Spleen (tissue), 11 donors: ENCODE measurements around the gene PARVB. TPM values are rescaled to one million over a fixed set of nuclear protein-coding genes. Genes with fewer than 3 reads are reported as not detected.
A peak's percentile ranks its signal among the peaks of the same experiment; 100 is the strongest.

Source experiments
- DNase-seq: peaks from one replicate; pipeline ENCODE4 v3.0.0-alpha.2; 2020
- H3K27ac ChIP-seq, 8 donors: fragments of 200-600 bp; sonication (generic) in 7 of 8; 1 replicate in 4 of 8; 2 replicates in 4 of 8; pipeline versions ENCODE4 v1.5.0 to v1.8.0; 2016 to 2021; ENCODE audit warnings: inconsistent platforms in 4 of 8, mild to moderate bottlenecking in 4 of 8, moderate library complexity in 1 of 8
- H3K27me3 ChIP-seq, 7 donors: fragments of 200-600 bp; sonication (generic) in 6 of 7; replicated peaks in 1 of 7; 1 replicate in 4 of 7; 2 replicates in 3 of 7; pipeline versions ENCODE4 v1.5.0 to v1.8.0; 2016 to 2021; ENCODE audit warnings: inconsistent platforms in 3 of 7, mild to moderate bottlenecking in 1 of 7
- H3K36me3 ChIP-seq, 6 donors: fragments of 200-600 bp; sonication (generic) in 5 of 6; 1 replicate in 4 of 6; 2 replicates in 2 of 6; pipeline versions ENCODE4 v1.5.0 to v1.8.0; 2016 to 2021; ENCODE audit warnings: inconsistent platforms in 2 of 6
- H3K4me1 ChIP-seq, 6 donors: fragments of 200-600 bp; sonication (generic) in 5 of 6; 1 replicate in 3 of 6; 2 replicates in 3 of 6; pipeline versions ENCODE4 v1.5.0 to v1.8.0; 2016 to 2021; ENCODE audit warnings: inconsistent platforms in 3 of 6
- H3K4me3 ChIP-seq, 8 donors: fragments of 200-600 bp; sonication (generic) in 7 of 8; 1 replicate in 4 of 8; 2 replicates in 4 of 8; pipeline versions ENCODE4 v1.5.0 to v1.8.0; 2016 to 2021; ENCODE audit warnings: inconsistent platforms in 4 of 8, mild to moderate bottlenecking in 4 of 8, moderate library complexity in 2 of 8
- H3K9me3 ChIP-seq, 8 donors: fragments of 200-600 bp; sonication (generic) in 7 of 8; 1 replicate in 4 of 8; 2 replicates in 4 of 8; pipeline versions ENCODE4 v1.5.0 to v1.8.0; 2016 to 2021; ENCODE audit warnings: inconsistent platforms in 4 of 8
- CTCF ChIP-seq, 11 experiments: fragments of 200-600 bp in 7 of 11; fragments of 450-650 bp in 4 of 11; sonication (generic) in 4 of 11; IDR thresholded peaks in 8 of 11; conservative IDR thresholded peaks in 3 of 11; 1 replicate in 7 of 11; 2 replicates in 4 of 11; pipeline versions ENCODE4 v1.4.0 to v1.8.0; 2016 to 2021; ENCODE audit warnings: antibody characterized with exemption in 11 of 11, inconsistent platforms in 4 of 11, mild to moderate bottlenecking in 1 of 11
- POLR2A ChIP-seq, 3 donors: fragments of 450-650 bp; IDR thresholded peaks; one replicate each; pipeline ENCODE4 v1.5.1; 2017; ENCODE audit warnings: antibody characterized with exemption in 3 of 3, mild to moderate bottlenecking in 1 of 3
- POLR2AphosphoS5 ChIP-seq, 3 donors: sonication (generic); formaldehyde crosslinking; IDR thresholded peaks; one replicate each; pipeline ENCODE4 v1.5.1; 2017; ENCODE audit warnings: antibody characterized with exemption in 3 of 3
- WGBS, 5 donors: extraction: QIAGEN DNeasy Blood & Tissue Kit in 3 of 5; methylation state at CpG; one replicate each; pipeline versions ENCODE4 v1.1.5 to v1.1.7; 2013 to 2018; 5-methylcytosine and 5-hydroxymethylcytosine counted together
- intact Hi-C: fragments of 100-400 bp; cut with DNase I; formaldehyde crosslinking; loops from one replicate; pipeline ENCODE4 v1.15.0; 2023; ENCODE audit warnings: low total_unique reads
- polyA plus RNA-seq, 3 donors: library from polyadenylated mRNA; stranded (reverse); fragments of 200-250 nt; gene quantifications; one replicate each; pipeline ENCODE4 v1.2.1, GENCODE V29; 2013
- total RNA-seq, 7 donors: library from RNA; depleted of rRNA in 3 of 7; stranded (reverse); fragments of >200 nt in 3 of 7; fragmentation: NEBNext Ultra II Directional in 4 of 7; extraction: Animal tissue kit (Norgen Biotek cat#: 25700) in 4 of 7; gene quantifications; one replicate each; pipeline versions ENCODE4 v1.1.0 to v1.2.1, GENCODE V29; 2016 to 2021
- donor health status: healthy with polysubstance abuse.
- donor health status: DM: no; HTN: no; CAD: no; lungs with moderate emphysema.
- donor health status: DM: no; HTN: no; CAD: no.
- donor health status: Bipolar disorder and iron deficiency.
- donor health status: healthy.
- donor health status: DM: no; HTN: no; CAD: no.
- donor health status: DM: yes; HTN: yes; CAD: no.

The PARVB gene
- total and polyA plus RNA-seq, 10 donors = 24.0 to 61.9 (median 46.5) TPM

DNA sequence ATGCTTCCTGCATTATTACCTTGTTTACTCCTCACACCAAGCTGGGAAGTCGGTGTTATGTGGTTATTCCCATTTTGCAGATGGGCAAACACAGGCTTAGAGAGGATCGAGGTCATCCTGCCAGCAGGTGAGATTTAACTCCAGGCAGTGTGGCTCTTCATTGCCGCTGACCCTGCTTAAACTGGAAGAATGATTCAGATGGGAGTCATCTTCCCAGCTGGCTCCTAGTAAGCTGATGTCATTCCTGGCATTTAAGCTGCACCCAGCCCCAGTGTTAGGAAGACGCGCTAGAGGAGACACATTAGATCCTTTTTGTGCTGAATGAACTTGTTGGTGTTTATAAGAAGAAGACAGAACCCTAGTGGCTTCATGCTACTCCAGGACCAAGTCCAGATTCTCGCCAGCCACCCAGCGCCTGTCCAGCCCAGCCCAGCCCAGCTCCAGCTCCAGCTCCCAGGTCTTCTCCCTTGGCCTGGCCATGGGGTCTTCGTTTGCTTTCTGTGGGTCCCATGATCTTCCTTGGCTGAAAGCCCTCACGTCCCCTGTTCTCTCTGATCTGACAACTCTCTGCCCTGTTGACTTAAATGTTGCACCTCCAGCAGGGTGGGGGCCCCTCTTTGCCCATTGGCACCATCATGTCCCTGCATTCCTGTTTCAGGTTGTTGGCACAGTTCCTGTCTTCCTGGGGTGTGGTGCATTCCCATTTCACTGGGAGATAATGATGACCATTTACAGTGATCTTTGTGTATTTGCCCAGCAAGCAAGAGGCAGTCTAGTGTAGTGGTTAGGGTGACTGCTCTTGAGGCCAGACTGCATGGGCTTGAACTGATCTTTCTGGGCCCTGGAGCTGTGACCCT, 13.6 kb downstream of the PARVB start:
- Histone ChIP-seq H3K27me3 (no peaks in the 10 kb centered on the region), H3K36me3 (no peaks in the 10 kb centered on the region), H3K4me3 (no peak overlapping the region), H3K27ac (no peak overlapping the region), H3K4me1 (peaks cover 0 to 24% (median 8%) of the 10 kb centered on the region in 6 donors), H3K9me3 (no peaks in the 10 kb centered on the region)
- DNase-seq = no peak
- intact Hi-C loops = no loop called here
- WGBS, 5 donors = 72 to 92% (median 86%) methylated on average over 9 of the region's 9 CpGs
- peak in 1 of 3 donors; percentile 18 for TF ChIP-seq POLR2AphosphoS5 (IDR thresholded peaks at IDR 0.05)
- no peak for TF ChIP-seq POLR2A (IDR thresholded peaks at IDR 0.05)
- no peak for TF ChIP-seq CTCF (IDR thresholded peaks at IDR 0.05 in 8 of 11, conservative IDR thresholded peaks at IDR 0.05 in 3 of 11)

DNA sequence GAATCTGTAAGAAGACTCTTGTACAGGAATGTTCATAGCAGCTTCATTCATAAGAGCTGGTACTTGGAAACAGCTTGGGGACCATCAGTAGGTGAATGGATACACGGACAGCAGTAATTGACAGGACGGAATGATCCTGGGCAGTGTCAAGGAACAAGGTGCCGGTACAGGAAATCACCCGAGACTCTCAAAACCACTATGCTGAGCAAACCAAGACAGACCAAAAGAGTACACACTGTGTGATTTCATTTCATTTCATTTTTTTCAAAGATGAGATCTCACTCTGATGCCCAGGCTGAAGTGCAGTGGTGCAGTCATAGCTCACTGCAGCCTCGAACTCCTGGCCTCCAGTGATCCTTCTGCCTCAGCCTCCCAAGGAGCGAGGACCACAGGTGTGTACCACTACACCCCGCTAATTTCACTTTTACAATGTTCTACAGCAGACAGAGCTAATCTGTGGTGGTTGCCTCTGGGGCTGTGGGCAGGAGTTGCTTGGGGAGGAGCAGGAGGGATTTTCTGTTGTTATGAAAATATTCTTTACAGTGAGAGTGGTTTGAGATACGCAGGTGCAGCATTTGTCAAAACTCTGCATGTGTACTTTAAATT, 15.6 kb downstream of the PARVB start:
- Histone ChIP-seq H3K9me3 (no peaks in the 10 kb centered on the region), H3K27me3 (no peaks in the 10 kb centered on the region), H3K4me3 (no peak overlapping the region), H3K27ac (no peak overlapping the region), H3K36me3 (no peaks in the 10 kb centered on the region), H3K4me1 (peaks cover 0 to 40% (median 17%) of the 10 kb centered on the region in 6 donors)
- no peak for DNase-seq
- WGBS, 5 donors = 84 to 91% (median 88%) methylated on average over 8 of the region's 8 CpGs
- no peak for TF ChIP-seq POLR2A (IDR thresholded peaks at IDR 0.05)
- no peak for TF ChIP-seq CTCF (IDR thresholded peaks at IDR 0.05 in 8 of 11, conservative IDR thresholded peaks at IDR 0.05 in 3 of 11)
- no peak for TF ChIP-seq POLR2AphosphoS5 (IDR thresholded peaks at IDR 0.05)
- intact Hi-C loops = no loop called here

- Histone ChIP-seq H3K4me3 (no peak overlapping the region), H3K36me3 (peaks cover 0 to 4% (median 0%) of the 10 kb centered on the region in 6 donors), H3K27me3 (no peaks in the 10 kb centered on the region), H3K9me3 (no peaks in the 10 kb centered on the region), H3K4me1 (peaks cover 0 to 50% (median 19%) of the 10 kb centered on the region in 6 donors), H3K27ac (no peak overlapping the region)
- TF ChIP-seq POLR2AphosphoS5 (IDR thresholded peaks at IDR 0.05) (peak in 2 of 3 donors; percentile 26 to 36), POLR2A (IDR thresholded peaks at IDR 0.05) (no peak), CTCF (IDR thresholded peaks at IDR 0.05 in 8 of 11, conservative IDR thresholded peaks at IDR 0.05 in 3 of 11) (no peak)
- WGBS, 5 donors = 69 to 82% (median 76%) methylated on average over 20 of the region's 20 CpGs
- DNase-seq = no peak
- intact Hi-C loops = no loop called here
Observed at GRCh38 chr22:44042249-44043218, 18.4 kb downstream of the PARVB start.
